ENCODE data around the gene DPYD. TPM values are rescaled to one million over a fixed set of nuclear protein-coding genes. Genes with fewer than 3 reads are reported as not detected.
"Not testable (repeated sequence)": the region's sequence is repeated elsewhere in the genome, so short reads cannot be mapped to it uniquely, and the experiment has no call there.

Gene DPYD
- total RNA-seq, 1 donor from 2014 or later = 5.9 TPM

GRCh38 chr1:97350241-97350640, 570.6 kb downstream of the DPYD start:
- H3K4me1 Mint-ChIP-seq = peaks cover 30% of the 10 kb centered on the region
- no peak for TF ChIP-seq CTCF (conservative IDR thresholded peaks at IDR 0.05)
- H3K27ac Mint-ChIP-seq (ENCODE audit: unreplicated experiment) = no peak overlapping the region
- no peaks in the 10 kb centered on the region for H3K9me3 Mint-ChIP-seq
- no peak overlapping the region for H3K4me3 Mint-ChIP-seq
- no peak for DNase-seq (ENCODE audit: low read depth, low spot score)
- H3K27me3 Mint-ChIP-seq (ENCODE audit: low read depth) = peaks cover 8% of the 10 kb centered on the region
- no peaks in the 10 kb centered on the region for H3K36me3 Mint-ChIP-seq (ENCODE audit: low read depth)

- not testable (repeated sequence) for H3K27me3 Mint-ChIP-seq (ENCODE audit: low read depth); H3K27ac Mint-ChIP-seq (ENCODE audit: unreplicated experiment); DNase-seq (ENCODE audit: low read depth, low spot score); H3K9me3 Mint-ChIP-seq; H3K4me3 Mint-ChIP-seq; H3K36me3 Mint-ChIP-seq (ENCODE audit: low read depth)
- peaks cover 30% of the 10 kb centered on the region for H3K4me1 Mint-ChIP-seq
Measured at GRCh38 chr1:97349794-97350193, 571.0 kb downstream of the DPYD start.

GRCh38 chr1:97348599-97349265, 572.1 kb downstream of the DPYD start:
- no peak overlapping the region for H3K27ac Mint-ChIP-seq (ENCODE audit: unreplicated experiment)
- peaks cover 30% of the 10 kb centered on the region for H3K4me1 Mint-ChIP-seq
- no peak overlapping the region for H3K4me3 Mint-ChIP-seq
- no peaks in the 10 kb centered on the region for H3K9me3 Mint-ChIP-seq
- no peaks in the 10 kb centered on the region for H3K36me3 Mint-ChIP-seq (ENCODE audit: low read depth)
- DNase-seq (ENCODE audit: low read depth, low spot score) = no peak
- no peak for TF ChIP-seq CTCF (conservative IDR thresholded peaks at IDR 0.05)
- peaks cover 8% of the 10 kb centered on the region for H3K27me3 Mint-ChIP-seq (ENCODE audit: low read depth)

GRCh38 chr1:97340951-97341350, 579.9 kb downstream of the DPYD start:
- Mint-ChIP-seq H3K9me3 (peaks cover 4% of the 10 kb centered on the region), H3K36me3 (ENCODE audit: low read depth) (no peaks in the 10 kb centered on the region)
- TF ChIP-seq CTCF (conservative IDR thresholded peaks at IDR 0.05) = no peak

GRCh38 chr1:97338347-97338746, 582.5 kb downstream of the DPYD start:
- H3K36me3 Mint-ChIP-seq (ENCODE audit: low read depth) = no peaks in the 10 kb centered on the region
- no peak overlapping the region for H3K27ac Mint-ChIP-seq (ENCODE audit: unreplicated experiment)
- no peak for TF ChIP-seq CTCF (conservative IDR thresholded peaks at IDR 0.05)
- peaks cover 4% of the 10 kb centered on the region for H3K9me3 Mint-ChIP-seq
- peaks cover 4% of the 10 kb centered on the region for H3K27me3 Mint-ChIP-seq (ENCODE audit: low read depth)
- no peak overlapping the region for H3K4me3 Mint-ChIP-seq
- no peak for DNase-seq (ENCODE audit: low read depth, low spot score)
- H3K4me1 Mint-ChIP-seq = peaks cover 6% of the 10 kb centered on the region

More at GRCh38 chr1:97340951-97341350, 579.9 kb downstream of the DPYD start:
- DNase-seq (ENCODE audit: low read depth, low spot score) = no peak
- Mint-ChIP-seq H3K4me1 (peaks cover 6% of the 10 kb centered on the region), H3K4me3 (no peak overlapping the region), H3K27ac (ENCODE audit: unreplicated experiment) (no peak overlapping the region), H3K27me3 (ENCODE audit: low read depth) (peaks cover 4% of the 10 kb centered on the region)

- no peak for TF ChIP-seq CTCF (conservative IDR thresholded peaks at IDR 0.05)
- H3K27me3 Mint-ChIP-seq (ENCODE audit: low read depth) = peaks cover 4% of the 10 kb centered on the region
- DNase-seq (ENCODE audit: low read depth, low spot score) = no peak
- no peaks in the 10 kb centered on the region for H3K4me1 Mint-ChIP-seq
- H3K27ac Mint-ChIP-seq (ENCODE audit: unreplicated experiment) = no peak overlapping the region
- no peak overlapping the region for H3K4me3 Mint-ChIP-seq
- no peaks in the 10 kb centered on the region for H3K36me3 Mint-ChIP-seq (ENCODE audit: low read depth)
- H3K9me3 Mint-ChIP-seq = peaks cover 4% of the 10 kb centered on the region
Measured at GRCh38 chr1:97337250-97338030, 583.4 kb downstream of the DPYD start.
